ENCODE results near the gene PABPN1L.
"Not testable (repeated sequence)": the region's sequence is repeated elsewhere in the genome, so short reads cannot be mapped to it uniquely, and the experiment has no call there.

PABPN1L gene

GRCh38 chr16:88897696-88898425 is 31.4 kb upstream of the PABPN1L start:
- no peak for TF ChIP-seq CTCF (IDR thresholded peaks at IDR 0.05; ENCODE audit: poor library complexity, severe bottlenecking)
- no peaks in the 10 kb centered on the region for H3K27me3 ChIP-seq (ENCODE audit: insufficient read depth, poor library complexity, severe bottlenecking)
- H3K27ac ChIP-seq (ENCODE audit: poor library complexity, severe bottlenecking): no peak overlapping the region
- ATAC-seq (ENCODE audit: low read depth) (no peak), DNase-seq (ENCODE audit: low spot score) (no peak)
- no peaks in the 10 kb centered on the region for H3K4me1 ChIP-seq (ENCODE audit: insufficient read depth, poor library complexity, severe bottlenecking)
- no peaks in the 10 kb centered on the region for H3K36me3 ChIP-seq (ENCODE audit: low read depth)
- H3K9me3 ChIP-seq (ENCODE audit: severe bottlenecking): no peaks in the 10 kb centered on the region
- H3K4me3 ChIP-seq (ENCODE audit: severe bottlenecking): no peak overlapping the region

- no peak for ATAC-seq (ENCODE audit: low read depth)
- no peak overlapping the region for H3K4me3 ChIP-seq (ENCODE audit: severe bottlenecking)
- no peaks in the 10 kb centered on the region for H3K4me1 ChIP-seq (ENCODE audit: insufficient read depth, poor library complexity, severe bottlenecking)
- no peak for DNase-seq (ENCODE audit: low spot score)
- H3K9me3 ChIP-seq (ENCODE audit: severe bottlenecking): no peaks in the 10 kb centered on the region
- no peaks in the 10 kb centered on the region for H3K27me3 ChIP-seq (ENCODE audit: insufficient read depth, poor library complexity, severe bottlenecking)
- no peak overlapping the region for H3K27ac ChIP-seq (ENCODE audit: poor library complexity, severe bottlenecking)
- no peak for TF ChIP-seq CTCF (IDR thresholded peaks at IDR 0.05; ENCODE audit: poor library complexity, severe bottlenecking)
- no peaks in the 10 kb centered on the region for H3K36me3 ChIP-seq (ENCODE audit: low read depth)
Observed at GRCh38 chr16:88896238-88897070, 30.0 kb upstream of the PABPN1L start.

- TF ChIP-seq CTCF (IDR thresholded peaks at IDR 0.05; ENCODE audit: poor library complexity, severe bottlenecking): no peak
- no peak overlapping the region for H3K4me3 ChIP-seq (ENCODE audit: severe bottlenecking)
- no peaks in the 10 kb centered on the region for H3K36me3 ChIP-seq (ENCODE audit: low read depth)
- H3K27me3 ChIP-seq (ENCODE audit: insufficient read depth, poor library complexity, severe bottlenecking): no peaks in the 10 kb centered on the region
- no peak overlapping the region for H3K27ac ChIP-seq (ENCODE audit: poor library complexity, severe bottlenecking)
- DNase-seq (ENCODE audit: low spot score) (no peak), ATAC-seq (ENCODE audit: low read depth) (no peak)
- no peaks in the 10 kb centered on the region for H3K4me1 ChIP-seq (ENCODE audit: insufficient read depth, poor library complexity, severe bottlenecking)
- H3K9me3 ChIP-seq (ENCODE audit: severe bottlenecking): no peaks in the 10 kb centered on the region
Observed at GRCh38 chr16:88895335-88895734, 28.9 kb upstream of the PABPN1L start.

GRCh38 chr16:88894681-88895300 is 28.3 kb upstream of the PABPN1L start:
- H3K4me3 ChIP-seq (ENCODE audit: severe bottlenecking): no peak overlapping the region
- H3K4me1 ChIP-seq (ENCODE audit: insufficient read depth, poor library complexity, severe bottlenecking): no peaks in the 10 kb centered on the region
- no peak for ATAC-seq (ENCODE audit: low read depth)
- no peak overlapping the region for H3K27ac ChIP-seq (ENCODE audit: poor library complexity, severe bottlenecking)
- H3K36me3 ChIP-seq (ENCODE audit: low read depth): no peaks in the 10 kb centered on the region
- no peaks in the 10 kb centered on the region for H3K9me3 ChIP-seq (ENCODE audit: severe bottlenecking)
- TF ChIP-seq CTCF (IDR thresholded peaks at IDR 0.05; ENCODE audit: poor library complexity, severe bottlenecking): no peak
- H3K27me3 ChIP-seq (ENCODE audit: insufficient read depth, poor library complexity, severe bottlenecking): no peaks in the 10 kb centered on the region
- no peak for DNase-seq (ENCODE audit: low spot score)

- ATAC-seq (ENCODE audit: low read depth); H3K4me3 ChIP-seq (ENCODE audit: severe bottlenecking); H3K9me3 ChIP-seq (ENCODE audit: severe bottlenecking); H3K36me3 ChIP-seq (ENCODE audit: low read depth); H3K27me3 ChIP-seq (ENCODE audit: insufficient read depth, poor library complexity, severe bottlenecking); H3K4me1 ChIP-seq (ENCODE audit: insufficient read depth, poor library complexity, severe bottlenecking); H3K27ac ChIP-seq (ENCODE audit: poor library complexity, severe bottlenecking); DNase-seq (ENCODE audit: low spot score): not testable (repeated sequence)
Observed at GRCh38 chr16:88894266-88894665, 27.8 kb upstream of the PABPN1L start.
